ENCODE data around the gene FBXW8. TPM values are rescaled to one million over a fixed set of nuclear protein-coding genes. Genes with fewer than 3 reads are reported as not detected.

FBXW8 gene
- total RNA-seq, 1 experiment from 2014 or later = 15.3 TPM

DNA sequence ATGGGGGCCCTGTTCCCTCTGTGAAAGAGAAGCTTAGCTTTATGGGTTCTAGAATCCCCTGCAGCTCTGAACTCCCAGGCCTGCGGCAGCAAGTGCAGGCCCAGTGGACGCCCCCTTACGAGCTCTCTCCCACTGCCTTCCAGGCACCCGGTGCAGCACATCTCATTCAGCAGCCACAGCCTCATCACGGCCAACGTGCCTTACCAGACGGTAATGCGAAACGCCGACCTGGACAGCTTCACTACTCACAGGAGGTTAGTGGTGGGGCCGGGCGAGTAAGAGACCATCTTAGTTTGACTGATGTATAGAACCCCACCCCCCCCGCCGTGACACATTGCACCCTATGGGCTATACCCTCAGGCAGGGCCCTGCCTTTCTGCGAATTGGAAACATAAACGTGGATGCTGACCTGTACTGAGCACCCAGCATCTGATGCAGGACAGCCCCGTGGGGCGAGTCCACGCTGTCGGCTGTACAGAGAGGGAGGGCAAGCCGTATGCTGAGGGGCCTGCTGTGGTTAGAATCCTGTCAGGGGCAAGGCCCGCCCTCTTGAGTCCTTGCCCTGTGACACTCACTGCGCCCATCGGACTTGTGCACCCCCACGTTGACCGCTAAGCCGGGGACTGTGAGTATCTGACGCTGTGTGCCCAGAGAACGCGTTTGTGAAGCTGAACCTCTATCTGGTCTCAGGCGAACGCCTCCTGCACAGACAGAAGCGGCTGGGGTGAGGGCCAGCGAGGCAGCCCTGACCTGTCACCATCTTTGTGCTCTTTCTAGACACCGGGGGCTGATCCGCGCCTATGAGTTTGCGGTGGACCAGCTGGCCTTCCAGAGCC is 116.7 kb downstream of the FBXW8 start:
- H2BK5ac ChIP-seq (ENCODE audit: insufficient read length, low read length) = no peak overlapping the region
- H3K9ac ChIP-seq (ENCODE audit: extremely low read depth, insufficient read length, low read length) = no peak overlapping the region

More for the DNA sequence above, 116.7 kb downstream of the FBXW8 start:
- Histone ChIP-seq H4K5ac (ENCODE audit: insufficient read length, low read depth, low read length) (no peak overlapping the region), H3K23me2 (ENCODE audit: insufficient read length, low read depth, low read length, poor library complexity, severe bottlenecking) (no peaks in the 10 kb centered on the region), H3K9me3 (ENCODE audit: control insufficient read depth, low read depth, low read length) (no peaks in the 10 kb centered on the region), H3K79me1 (ENCODE audit: insufficient read depth, low read depth, low read length, poor library complexity, severe bottlenecking) (no peaks in the 10 kb centered on the region), H2BK12ac (ENCODE audit: insufficient read length, low read depth, low read length) (no peak overlapping the region), H3K79me2 (ENCODE audit: insufficient read depth, low read length) (no peaks in the 10 kb centered on the region), H3K14ac (ENCODE audit: insufficient read depth, low read length) (no peak overlapping the region), H3K56ac (ENCODE audit: insufficient read length, low read depth, low read length) (no peak overlapping the region), H2BK15ac (ENCODE audit: low read depth, low read length) (no peak overlapping the region), H3K18ac (ENCODE audit: insufficient read length, low read depth, low read length) (no peak overlapping the region), H2BK20ac (ENCODE audit: low read depth, low read length, poor library complexity, severe bottlenecking) (no peak overlapping the region), H2AK5ac (ENCODE audit: insufficient read length, low read length) (no peak overlapping the region), H2BK120ac (ENCODE audit: low read depth, low read length, poor library complexity, severe bottlenecking) (no peak overlapping the region), H4K91ac (ENCODE audit: insufficient read length, low read depth, low read length) (no peak overlapping the region), H3K4ac (ENCODE audit: low read depth, low read length) (no peak overlapping the region), H3K4me1 (ENCODE audit: insufficient read depth, low read length) (no peaks in the 10 kb centered on the region), H3T11ph (ENCODE audit: low read length) (no peak overlapping the region), H3K23ac (ENCODE audit: insufficient read length, low read depth, low read length) (no peak overlapping the region), H4K8ac (replicated peaks; ENCODE audit: insufficient read length, low read depth, low read length) (no peak overlapping the region), H2AFZ (ENCODE audit: low read length) (no peak overlapping the region), H4K20me1 (ENCODE audit: control insufficient read depth, insufficient read depth, insufficient read length) (no peaks in the 10 kb centered on the region), H3K27me3 (ENCODE audit: insufficient read depth, low read length) (no peaks in the 10 kb centered on the region), H3K27ac (ENCODE audit: insufficient read length, low read depth, low read length) (no peak overlapping the region), H3K4me2 (ENCODE audit: insufficient read depth, insufficient read length, low read length) (no peak overlapping the region)
- Mint-ChIP-seq H3K4me1 (peaks cover 4 to 22% of the 10 kb centered on the region in 2 experiments; a peak in 3 of 4 replicates), H3K27me3 (ENCODE audit: low read depth) (no peaks in the 10 kb centered on the region), H3K4me3 (no peak overlapping the region), H3K9me3 (no peaks in the 10 kb centered on the region), H3K36me3 (ENCODE audit: insufficient read depth in 1 of 3, low read depth in 3 of 3) (peaks cover 4 to 38% (median 28%) of the 10 kb centered on the region in 3 experiments), H3K27ac (peak overlapping the region in 1 of 3 experiments; percentile 84; a peak in 2 of 7 replicates)
- DNase-seq = peak; percentile 28
- no CpG with 5 or more reads among the region's 38 CpGs for whole genome bisulfite sequencing (ENCODE audit: extremely low coverage, insufficient read length, low lambda C conversion rate)
- TF ChIP-seq CTCF (conservative IDR thresholded peaks at IDR 0.05) = no peak
